ENCODE data around the gene CPTP. TPM values are rescaled to one million over a fixed set of nuclear protein-coding genes. Genes with fewer than 3 reads are reported as not detected.

CPTP gene
- total RNA-seq, 1 donor from 2014 or later = 20.9 TPM

DNA sequence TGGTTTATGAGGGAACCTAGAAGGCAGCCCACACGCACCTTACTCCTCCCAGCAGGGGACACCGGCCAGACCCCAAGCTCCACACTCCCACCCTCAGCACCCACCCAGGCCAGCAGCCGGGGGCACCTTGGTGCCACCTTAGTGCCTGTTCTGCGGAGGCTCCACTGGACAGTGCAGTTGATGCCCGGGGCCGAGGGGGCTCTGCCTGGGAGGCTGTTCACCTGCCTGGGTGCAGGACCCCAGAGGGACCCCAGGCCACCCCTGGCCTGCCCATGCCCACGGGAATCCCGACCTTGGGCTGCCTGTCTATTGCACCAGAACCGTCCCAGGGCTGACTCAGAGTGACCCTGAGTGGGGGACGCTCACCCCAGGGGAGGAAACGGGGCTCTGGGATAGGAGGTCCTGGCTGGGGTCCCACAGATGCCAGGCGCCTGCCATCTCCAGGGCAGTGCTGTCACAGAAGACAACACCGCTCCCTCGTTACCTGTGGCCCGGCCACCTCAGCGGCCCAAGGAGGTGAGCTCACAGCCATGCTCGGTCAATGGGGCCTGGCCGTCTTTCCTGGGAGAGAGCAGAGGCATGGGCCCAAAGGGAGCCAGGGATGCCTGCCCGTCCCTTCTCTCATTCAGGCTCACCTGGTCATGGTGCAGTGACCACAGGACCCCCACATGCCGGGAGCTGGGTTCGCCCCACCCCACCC, 43.7 kb upstream of the CPTP start:
- Histone ChIP-seq H3K4me3 (no peak overlapping the region), H3K4me1 (peaks cover 5% of the 10 kb centered on the region), H3K27ac (no peak overlapping the region), H3K36me3 (no peaks in the 10 kb centered on the region), H3K9me3 (no peaks in the 10 kb centered on the region), H3K27me3 (no peaks in the 10 kb centered on the region)
- no peak for DNase-seq (ENCODE audit: extremely low spot score in 2 of 2)
- intact Hi-C loops (cut with DNase I) = no loop called here
- no peak for TF ChIP-seq POLR2AphosphoS5 (IDR thresholded peaks at IDR 0.05; ENCODE audit: insufficient read depth in 1 of 2, low read depth in 1 of 2)
- TF ChIP-seq, protein P1, sequence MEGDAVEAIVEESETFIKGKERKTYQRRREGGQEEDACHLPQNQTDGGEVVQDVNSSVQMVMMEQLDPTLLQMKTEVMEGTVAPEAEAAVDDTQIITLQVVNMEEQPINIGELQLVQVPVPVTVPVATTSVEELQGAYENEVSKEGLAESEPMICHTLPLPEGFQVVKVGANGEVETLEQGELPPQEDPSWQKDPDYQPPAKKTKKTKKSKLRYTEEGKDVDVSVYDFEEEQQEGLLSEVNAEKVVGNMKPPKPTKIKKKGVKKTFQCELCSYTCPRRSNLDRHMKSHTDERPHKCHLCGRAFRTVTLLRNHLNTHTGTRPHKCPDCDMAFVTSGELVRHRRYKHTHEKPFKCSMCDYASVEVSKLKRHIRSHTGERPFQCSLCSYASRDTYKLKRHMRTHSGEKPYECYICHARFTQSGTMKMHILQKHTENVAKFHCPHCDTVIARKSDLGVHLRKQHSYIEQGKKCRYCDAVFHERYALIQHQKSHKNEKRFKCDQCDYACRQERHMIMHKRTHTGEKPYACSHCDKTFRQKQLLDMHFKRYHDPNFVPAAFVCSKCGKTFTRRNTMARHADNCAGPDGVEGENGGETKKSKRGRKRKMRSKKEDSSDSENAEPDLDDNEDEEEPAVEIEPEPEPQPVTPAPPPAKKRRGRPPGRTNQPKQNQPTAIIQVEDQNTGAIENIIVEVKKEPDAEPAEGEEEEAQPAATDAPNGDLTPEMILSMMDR (IDR thresholded peaks at IDR 0.05) = no peak
- TF ChIP-seq POLR2A (IDR thresholded peaks at IDR 0.05) = no peak

DNA sequence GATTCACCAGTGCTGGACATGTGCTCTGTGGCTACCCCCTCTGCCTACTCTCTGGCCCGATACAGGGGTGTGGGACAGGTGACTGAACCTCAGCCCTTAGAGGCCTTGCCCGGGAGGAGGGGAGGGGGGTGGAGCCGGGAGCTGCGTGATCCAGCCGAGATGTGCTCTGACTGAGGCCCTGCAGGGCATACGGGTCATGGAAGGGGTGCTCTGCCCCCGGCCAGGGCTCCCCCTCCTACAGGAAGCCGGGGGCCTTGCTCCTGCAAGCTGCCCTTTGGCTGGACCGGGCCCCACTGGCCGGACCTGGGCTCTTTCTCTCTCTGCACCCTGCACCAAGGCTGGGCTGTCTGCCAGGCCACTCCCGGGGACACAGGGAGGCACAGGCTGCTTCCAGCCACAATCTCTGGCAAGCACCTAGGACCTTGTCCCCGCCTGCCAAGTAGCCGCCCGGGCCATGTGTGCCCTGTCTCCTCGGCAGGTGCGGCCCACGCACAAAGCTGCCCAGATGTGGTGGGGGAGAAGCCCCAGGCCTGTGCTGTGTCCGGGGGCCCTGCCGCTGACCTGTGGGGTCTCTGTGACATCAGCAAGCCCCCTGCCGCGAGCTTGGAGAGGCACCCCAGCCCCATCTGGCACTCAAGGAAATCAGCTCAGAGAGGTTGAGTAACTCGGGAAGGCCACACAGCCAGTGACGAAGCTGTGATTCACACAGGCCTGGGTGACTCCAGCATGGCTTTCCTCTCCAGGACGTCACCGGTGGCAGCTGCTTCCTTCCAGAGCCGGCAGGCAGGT, 42.9 kb upstream of the CPTP start:
- intact Hi-C loops (cut with DNase I) = no loop called here
- H3K4me1 ChIP-seq = peaks cover 5% of the 10 kb centered on the region
- DNase-seq (ENCODE audit: extremely low spot score in 2 of 2) = no peak
- no peaks in the 10 kb centered on the region for H3K36me3 ChIP-seq
- no peaks in the 10 kb centered on the region for H3K27me3 ChIP-seq
- TF ChIP-seq, protein P1 (IDR thresholded peaks at IDR 0.05) = no peak
- peak in 1 of 2 donors; percentile 35 for TF ChIP-seq POLR2AphosphoS5 (IDR thresholded peaks at IDR 0.05; ENCODE audit: insufficient read depth in 1 of 2, low read depth in 1 of 2)
- H3K9me3 ChIP-seq = no peaks in the 10 kb centered on the region
- H3K27ac ChIP-seq = peak overlapping the region; percentile 61
- no peak overlapping the region for H3K4me3 ChIP-seq

DNA sequence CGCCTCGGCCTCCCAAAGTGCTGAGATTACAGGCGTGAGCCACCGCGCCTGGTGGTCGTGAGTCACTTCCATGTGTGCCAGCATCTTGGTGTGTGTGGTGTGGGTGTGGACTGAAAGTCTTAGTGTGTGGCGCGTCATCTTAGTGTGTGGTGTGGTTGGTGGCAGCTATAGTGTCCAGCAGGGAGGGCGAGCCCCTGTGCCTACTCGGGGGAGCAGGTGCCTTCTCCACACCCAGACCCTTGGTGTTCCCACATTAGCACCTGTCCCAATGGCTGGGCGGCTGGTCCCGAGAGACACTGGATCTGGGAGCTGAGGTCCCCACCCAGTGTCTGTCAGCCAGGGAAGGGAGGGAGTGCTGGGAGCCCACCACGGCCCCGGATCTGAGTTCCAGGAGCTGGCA, 41.6 kb upstream of the CPTP start:
- Histone ChIP-seq H3K27me3 (no peaks in the 10 kb centered on the region), H3K4me3 (no peak overlapping the region), H3K9me3 (no peaks in the 10 kb centered on the region), H3K36me3 (no peaks in the 10 kb centered on the region), H3K4me1 (peaks cover 5% of the 10 kb centered on the region), H3K27ac (no peak overlapping the region)
- no peak for TF ChIP-seq POLR2AphosphoS5 (IDR thresholded peaks at IDR 0.05; ENCODE audit: insufficient read depth in 1 of 2, low read depth in 1 of 2)
- TF ChIP-seq, protein P1 (IDR thresholded peaks at IDR 0.05) = no peak
- TF ChIP-seq POLR2A (IDR thresholded peaks at IDR 0.05) = no peak
- DNase-seq (ENCODE audit: extremely low spot score in 2 of 2) = no peak
- intact Hi-C loops (cut with DNase I) = no loop called here

DNA sequence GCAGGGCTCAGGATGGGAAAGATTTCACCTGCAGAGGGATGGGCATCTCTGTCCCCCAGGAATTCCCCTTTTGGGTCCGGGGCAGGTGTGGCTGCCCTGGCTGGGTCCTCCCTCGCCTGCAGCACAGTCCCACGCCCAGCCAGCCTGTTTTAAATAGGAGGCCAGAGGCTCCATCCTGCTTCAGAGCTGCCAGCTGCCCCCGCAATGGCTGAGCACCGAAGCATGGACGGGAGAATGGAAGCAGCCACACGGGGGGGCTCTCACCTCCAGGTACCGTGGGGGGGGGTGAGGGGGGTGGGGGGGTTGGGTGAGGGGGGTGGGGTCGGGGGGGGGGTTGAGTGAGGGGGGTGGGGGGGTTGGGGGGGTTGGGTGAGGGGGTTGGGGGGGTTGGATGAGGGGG, 40.8 kb upstream of the CPTP start:
- DNase-seq (ENCODE audit: extremely low spot score in 2 of 2) = no peak
- H3K4me1 ChIP-seq = peaks cover 5% of the 10 kb centered on the region
- TF ChIP-seq POLR2A (IDR thresholded peaks at IDR 0.05) = no peak
- no peak for TF ChIP-seq POLR2AphosphoS5 (IDR thresholded peaks at IDR 0.05; ENCODE audit: insufficient read depth in 1 of 2, low read depth in 1 of 2)
- TF ChIP-seq, protein P1 (IDR thresholded peaks at IDR 0.05) = no peak

More for the DNA sequence above, 40.8 kb upstream of the CPTP start:
- no peaks in the 10 kb centered on the region for H3K9me3 ChIP-seq
- no peak overlapping the region for H3K4me3 ChIP-seq
- no peak overlapping the region for H3K27ac ChIP-seq
- intact Hi-C loops (cut with DNase I) = no loop called here
- no peaks in the 10 kb centered on the region for H3K27me3 ChIP-seq
- no peaks in the 10 kb centered on the region for H3K36me3 ChIP-seq
